ENCODE results near the gene BABAM2. TPM values are rescaled to one million over a fixed set of nuclear protein-coding genes. Genes with fewer than 3 reads are reported as not detected.

Gene BABAM2
- total and polyA plus RNA-seq, 2 experiments from 2014 or later: 28.8 to 43.6 TPM

DNA sequence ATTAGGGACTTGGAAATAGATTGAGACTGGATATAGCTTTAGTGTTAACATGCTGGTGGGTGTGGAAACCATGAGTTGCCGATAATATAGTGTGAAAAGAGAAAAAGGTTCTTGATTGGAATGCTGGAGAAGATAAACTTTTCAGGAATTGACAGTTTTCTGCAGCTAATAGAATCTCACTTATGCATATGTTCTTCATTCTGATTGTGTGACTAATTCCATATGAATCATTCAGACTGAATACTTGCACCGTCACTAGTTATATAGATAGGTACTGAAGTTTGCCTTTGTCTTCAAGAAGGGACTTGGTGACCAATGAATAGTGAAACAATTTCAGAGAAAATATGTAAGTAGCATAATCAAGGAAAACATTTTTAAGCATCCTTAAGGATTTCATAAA lies 276.4 kb downstream of the BABAM2 start:
- Histone ChIP-seq H3K27ac (no peak overlapping the region), H2AFZ (no peak overlapping the region), H3K79me2 (no peaks in the 10 kb centered on the region), H3K4me3 (no peak overlapping the region), H3K4me2 (no peak overlapping the region), H3K4me1 (ENCODE audit: insufficient read depth) (peaks cover 18% of the 10 kb centered on the region), H3K36me3 (replicated peaks; ENCODE audit: insufficient read depth, low read depth) (no peaks in the 10 kb centered on the region), H3K27me3 (no peaks in the 10 kb centered on the region), H4K20me1 (ENCODE audit: insufficient read depth, poor library complexity, severe bottlenecking) (no peaks in the 10 kb centered on the region), H3K9me3 (ENCODE audit: low read depth) (no peaks in the 10 kb centered on the region), H3K9me2 (replicated peaks; ENCODE audit: insufficient read depth) (no peaks in the 10 kb centered on the region)
- WGBS (ENCODE audit: low lambda C conversion rate, missing lambda C conversion rate): 85% methylated on average over 2 of the region's 2 CpGs
- DNase-seq (ENCODE audit: low spot score): no peak
- TF ChIP-seq CTCF (IDR thresholded peaks at IDR 0.05; ENCODE audit: poor library complexity) (no peak), EZH2phosphoT487 (IDR thresholded peaks at IDR 0.05; ENCODE audit: low read depth, severe bottlenecking, unreplicated experiment) (no peak), EZH2 (IDR thresholded peaks at IDR 0.05; ENCODE audit: borderline replicate concordance) (no peak)

DNA sequence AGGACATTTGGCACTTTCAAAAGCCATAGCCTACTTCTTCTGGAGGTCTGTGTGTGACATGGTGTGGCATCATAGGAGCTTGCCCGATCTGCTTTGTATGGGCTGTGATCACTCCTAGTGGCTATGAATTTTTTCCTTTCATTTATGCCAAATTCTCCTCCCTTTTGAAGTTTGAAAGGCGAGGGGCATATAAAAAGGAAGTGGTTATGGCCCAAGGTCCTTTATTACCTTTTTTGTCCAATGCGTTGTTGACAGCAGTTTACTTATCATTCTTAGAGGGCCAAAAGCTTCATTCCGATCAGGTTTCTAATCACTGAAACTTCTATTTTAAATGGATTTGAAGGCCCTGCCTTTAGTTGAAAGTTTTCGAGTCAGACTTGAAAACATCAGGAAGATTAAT lies 277.8 kb downstream of the BABAM2 start:
- Histone ChIP-seq H3K79me2 (no peaks in the 10 kb centered on the region), H3K9me3 (ENCODE audit: low read depth) (no peaks in the 10 kb centered on the region), H3K4me1 (ENCODE audit: insufficient read depth) (peaks cover 26% of the 10 kb centered on the region), H4K20me1 (ENCODE audit: insufficient read depth, poor library complexity, severe bottlenecking) (no peaks in the 10 kb centered on the region), H3K4me3 (no peak overlapping the region), H3K4me2 (no peak overlapping the region), H3K27ac (no peak overlapping the region), H2AFZ (no peak overlapping the region), H3K9me2 (replicated peaks; ENCODE audit: insufficient read depth) (no peaks in the 10 kb centered on the region), H3K27me3 (no peaks in the 10 kb centered on the region), H3K36me3 (replicated peaks; ENCODE audit: insufficient read depth, low read depth) (no peaks in the 10 kb centered on the region)
- TF ChIP-seq EZH2 (IDR thresholded peaks at IDR 0.05; ENCODE audit: borderline replicate concordance) (no peak), EZH2phosphoT487 (IDR thresholded peaks at IDR 0.05; ENCODE audit: low read depth, severe bottlenecking, unreplicated experiment) (no peak), CTCF (IDR thresholded peaks at IDR 0.05; ENCODE audit: poor library complexity) (no peak)
- no peak for DNase-seq (ENCODE audit: low spot score)
- WGBS (ENCODE audit: low lambda C conversion rate, missing lambda C conversion rate): 83% methylated on average over 5 of the region's 5 CpGs

DNA sequence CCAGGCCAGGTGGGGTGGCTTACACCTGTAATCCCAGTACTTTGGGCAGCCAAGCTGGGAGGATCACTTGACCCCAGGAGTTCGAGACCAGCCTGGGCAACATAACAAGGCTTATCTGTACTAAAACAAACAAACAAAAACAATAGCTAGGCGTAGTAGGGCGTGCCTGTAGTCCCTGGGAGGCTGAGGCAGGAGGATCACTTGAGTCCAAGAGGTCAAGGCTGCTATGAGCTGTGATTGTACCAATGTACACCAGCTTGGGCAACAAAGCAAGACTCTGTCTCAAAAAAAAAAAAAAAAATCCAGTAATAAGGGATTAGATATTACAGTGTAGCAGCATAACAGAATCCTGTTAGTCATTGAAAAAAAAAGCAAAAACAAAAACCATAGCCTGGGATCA lies 279.0 kb downstream of the BABAM2 start:
- H3K27me3 ChIP-seq: no peaks in the 10 kb centered on the region
- H3K79me2 ChIP-seq: no peaks in the 10 kb centered on the region
- no peaks in the 10 kb centered on the region for H4K20me1 ChIP-seq (ENCODE audit: insufficient read depth, poor library complexity, severe bottlenecking)
- WGBS (ENCODE audit: low lambda C conversion rate, missing lambda C conversion rate): 91% methylated on average over 3 of the region's 3 CpGs
- no peak overlapping the region for H3K4me3 ChIP-seq
- no peak overlapping the region for H3K27ac ChIP-seq
- TF ChIP-seq EZH2 (IDR thresholded peaks at IDR 0.05; ENCODE audit: borderline replicate concordance) (no peak), CTCF (IDR thresholded peaks at IDR 0.05; ENCODE audit: poor library complexity) (no peak), EZH2phosphoT487 (IDR thresholded peaks at IDR 0.05; ENCODE audit: low read depth, severe bottlenecking, unreplicated experiment) (no peak)
- DNase-seq (ENCODE audit: low spot score): no peak
- peaks cover 21% of the 10 kb centered on the region for H3K4me1 ChIP-seq (ENCODE audit: insufficient read depth)
- H3K9me2 ChIP-seq (replicated peaks; ENCODE audit: insufficient read depth): no peaks in the 10 kb centered on the region
- no peaks in the 10 kb centered on the region for H3K36me3 ChIP-seq (replicated peaks; ENCODE audit: insufficient read depth, low read depth)
- H3K9me3 ChIP-seq (ENCODE audit: low read depth): no peaks in the 10 kb centered on the region
- no peak overlapping the region for H2AFZ ChIP-seq
- no peak overlapping the region for H3K4me2 ChIP-seq

Measured in hepatocyte (in vitro differentiated cells).